K562 (cell line): ENCODE results near the gene DENND2A. TPM values are rescaled to one million over a fixed set of nuclear protein-coding genes. Genes with fewer than 3 reads are reported as not detected.
A peak's percentile ranks its signal among the peaks of the same experiment; 100 is the strongest.

Source experiments
- ATAC-seq: fragments of 200-7000 bp; cut with Tn5 transposase; 3 replicates; pipeline ENCODE4 v1.9.1; 2020; ENCODE audit warnings: moderate library complexity
- BruUV-seq: library from RNA; stranded (reverse); fragments of 400-500 nt; replicated peaks from 2 replicates; lab custom pipeline; 2021; lab: Mats Ljungman, UMichigan
- CTCF ChIA-PET: fragments of 300-600 bp; formaldehyde crosslinking; extraction: SDS; loops from one replicate; lab custom pipeline; 2021; ENCODE audit warnings: low intra/inter-chr PET ratio; lab: Yijun Ruan, JAX
- POLR2A ChIA-PET: fragments of 300-600, 350-650 bp; sonication (Branson Sonifier 250); formaldehyde crosslinking; extraction: SDS; loops from one replicate; lab custom pipeline; 2021; ENCODE audit warnings: antibody characterized with exemption, inconsistent platforms; lab: Yijun Ruan, JAX
- DNase-seq, 4 experiments: peaks; one replicate each; pipeline versions ENCODE4 v3.0.0 to v3.0.0-alpha.2; 2011 to 2018; ENCODE audit warnings: low spot score in 3 of 4, mixed read lengths in 3 of 4; ENCODE audit errors: extremely low read depth in 1 of 4
- FAIRE-seq: peaks from 2 replicates; lab custom pipeline; 2011; peaks lifted over from hg19 to GRCh38; lab: Jason Lieb, UNC
- H2AFZ ChIP-seq: 2 replicates; pipeline ENCODE4 v1.6.0; 2011; ENCODE audit warnings: low read depth, low read length, control low read depth, inconsistent platforms
- H3K27ac ChIP-seq: fragments of 200-600 bp; 3 replicates; pipeline ENCODE4 v1.8.0; 2011; ENCODE audit warnings: low read depth, mild to moderate bottlenecking, control low read depth, inconsistent platforms, low read length, moderate library complexity, mixed read lengths; ENCODE audit errors: extremely low read depth
- H3K27me3 ChIP-seq, 2 experiments: fragments of 300-600 bp in 1 of 2; 2 replicates in 1 of 2; 3 replicates in 1 of 2; pipeline versions ENCODE4 v1.6.0 to v1.8.0; 2011; ENCODE audit warnings: inconsistent platforms in 2 of 2, low read length in 2 of 2, mild to moderate bottlenecking in 1 of 2, mixed read lengths in 1 of 2, moderate library complexity in 1 of 2; ENCODE audit not compliant: control insufficient read depth in 2 of 2, insufficient read depth in 2 of 2
- H3K36me3 ChIP-seq: fragments of 300-600 bp; 3 replicates; pipeline ENCODE4 v1.8.0; 2011; ENCODE audit warnings: mild to moderate bottlenecking, low read length, inconsistent platforms; ENCODE audit not compliant: control insufficient read depth, insufficient read depth
- H3K4me1 ChIP-seq, 2 experiments: fragments of 200-600 bp in 1 of 2; replicated peaks in 1 of 2; 2 replicates in 1 of 2; 3 replicates in 1 of 2; pipeline versions ENCODE4 v1.5.1 to v1.8.0; 2011; ENCODE audit warnings: inconsistent platforms in 2 of 2, low read length in 2 of 2, mild to moderate bottlenecking in 1 of 2, mixed read lengths in 1 of 2, moderate library complexity in 1 of 2; ENCODE audit not compliant: control insufficient read depth in 2 of 2, insufficient read depth in 2 of 2
- H3K4me2 ChIP-seq: 2 replicates; pipeline ENCODE4 v1.6.1; 2011; ENCODE audit warnings: low read length, control low read depth, inconsistent platforms, mixed read lengths; ENCODE audit not compliant: insufficient read depth
- H3K4me3 ChIP-seq: fragments of 200-600 bp; sonication (generic), shearing (Covaris generic); 2 replicates; pipeline ENCODE4 v1.5.1; 2016; ENCODE audit warnings: control low read depth, inconsistent platforms
- H3K79me2 ChIP-seq: fragments of 200-600 bp; 3 replicates; pipeline ENCODE4 v1.8.0; 2011; ENCODE audit warnings: low read length, inconsistent platforms; ENCODE audit not compliant: control insufficient read depth, insufficient read depth
- H3K9ac ChIP-seq, 2 experiments: 2 replicates each; pipeline versions ENCODE4 v1.6.0 to v1.6.1; 2011; ENCODE audit warnings: low read depth in 2 of 2, low read length in 2 of 2, control low read depth in 1 of 2, inconsistent platforms in 1 of 2, mild to moderate bottlenecking in 1 of 2, mixed read lengths in 1 of 2; ENCODE audit not compliant: insufficient read depth in 1 of 2
- H3K9me1 ChIP-seq: one replicate; pipeline ENCODE4 v1.6.0; 2011; ENCODE audit warnings: inconsistent platforms, mild to moderate bottlenecking, low read length, moderate library complexity; ENCODE audit not compliant: control insufficient read depth, insufficient read depth
- H3K9me3 ChIP-seq: replicated peaks from 2 replicates; pipeline ENCODE4 v1.5.1; 2011; ENCODE audit warnings: low read depth, low read length, inconsistent platforms; ENCODE audit not compliant: control insufficient read depth, insufficient read depth
- H4K20me1 ChIP-seq: replicated peaks from 2 replicates; pipeline ENCODE4 v1.6.1; 2011; ENCODE audit warnings: low read length, inconsistent platforms, mixed read lengths; ENCODE audit not compliant: control insufficient read depth, insufficient read depth
- CBFA2T3 ChIP-seq: fragments of 450-650 bp; IDR thresholded peaks from 2 replicates; pipeline ENCODE4 v1.6.1; 2017
- DACH1 ChIP-seq: fragments of 450-650 bp; IDR thresholded peaks from 2 replicates; pipeline ENCODE4 v1.6.1; 2018; ENCODE audit not compliant: partially characterized antibody
- EP300 ChIP-seq: IDR thresholded peaks from 2 replicates; pipeline ENCODE4 v1.6.1; 2012; ENCODE audit warnings: low read length, improper control_type of control experiment
- FOXK2 ChIP-seq, 2 experiments: fragments of 450-650 bp; IDR thresholded peaks in 1 of 2; conservative IDR thresholded peaks in 1 of 2; 2 replicates each; pipeline ENCODE4 v1.6.1; 2016; ENCODE audit warnings: low read depth in 2 of 2, mild to moderate bottlenecking in 1 of 2
- ID3 ChIP-seq, 2 experiments: fragments of 250-450 bp in 1 of 2; fragments of 450-650 bp in 1 of 2; sonication (Bioruptor Pico) in 1 of 2; IDR thresholded peaks; 2 replicates each; pipeline versions ENCODE4 v1.6.1 to v1.8.0; 2016 to 2021; ENCODE audit warnings: mild to moderate bottlenecking in 2 of 2, moderate library complexity in 2 of 2, missing compliant biosample characterization in 1 of 2, missing genetic modification characterization in 1 of 2
- MAX ChIP-seq: sonication (generic); formaldehyde crosslinking; IDR thresholded peaks from 2 replicates; pipeline ENCODE4 v1.9.0; 2022; ENCODE audit warnings: mild to moderate bottlenecking, missing genetic modification reagents
- MED1 ChIP-seq: sonication (generic); formaldehyde crosslinking; IDR thresholded peaks from 2 replicates; pipeline ENCODE4 v1.8.1; 2023; ENCODE audit warnings: missing genetic modification reagents, borderline replicate concordance
- SOX6 ChIP-seq: fragments of 450-650 bp; IDR thresholded peaks from 2 replicates; pipeline ENCODE4 v1.6.1; 2014; ENCODE audit warnings: mild to moderate bottlenecking
- TFAP4 ChIP-seq: sonication (generic); formaldehyde crosslinking; IDR thresholded peaks from 2 replicates; pipeline ENCODE4 v1.8.0; 2022; ENCODE audit warnings: missing genetic modification reagents, mild to moderate bottlenecking, moderate library complexity, borderline replicate concordance
- ZC3H11A ChIP-seq: IDR thresholded peaks from 2 replicates; pipeline ENCODE4 v1.6.1; 2012; ENCODE audit warnings: low read depth, low read length, improper control_type of control experiment
- ZNF398 ChIP-seq: fragments of 250-450 bp; sonication (Bioruptor Pico); IDR thresholded peaks from 2 replicates; pipeline ENCODE4 v1.8.0; 2021; ENCODE audit warnings: moderate library complexity, mild to moderate bottlenecking, inconsistent platforms
- ZNF77 ChIP-seq: fragments of 250-450 bp; sonication (Bioruptor Pico); IDR thresholded peaks from 2 replicates; pipeline ENCODE4 v1.5.0; 2020
- WGBS: fragments of 100-300 bp; shearing (Covaris generic); methylation state at CpG from one replicate; pipeline ENCODE4 v1.1.6; 2016; ENCODE audit warnings: low coverage, mixed read lengths; ENCODE audit not compliant: insufficient coverage; ENCODE audit errors: missing lambda C conversion rate; 5-methylcytosine and 5-hydroxymethylcytosine counted together
- in situ Hi-C: fragments of 300-500 bp; cut with MboI; formaldehyde crosslinking; loops from 4 replicates; pipeline ENCODE4 v1.15.0; 2018; ENCODE audit warnings: inconsistent platforms, mixed read lengths
- intact Hi-C: fragments of 100-400 bp; cut with micrococcal nuclease; formaldehyde crosslinking; loops from 2 replicates; pipeline ENCODE4 v1.14.2; 2022
- polyA plus RNA-seq, 8 experiments: library from polyadenylated mRNA; depleted of rRNA in 4 of 8; stranded (reverse) in 5 of 8; unstranded in 3 of 8; fragments of >200 nt; fragmentation: Nextera tagmentation in 2 of 8; fragmentation: Illumina TruSeq in 1 of 8; extraction: Ambion mirVana in 2 of 8; extraction: Trizol in 1 of 8; gene quantifications; 2 replicates each; pipeline versions ENCODE4 v1.2.1 to v1.2.3, GENCODE V29; 2011 to 2014; ENCODE audit warnings: inconsistent platforms in 1 of 8, missing spikeins in 1 of 8
- total RNA-seq, 7 experiments: library from RNA; depleted of rRNA in 6 of 7; stranded (reverse); fragments of >200 nt in 6 of 7; fragmentation: Illumina TruSeq in 2 of 7; extraction: Trizol in 2 of 7; gene quantifications; 2 replicates each; pipeline versions ENCODE4 v1.2.1 to v1.2.3, GENCODE V29; 2011 to 2021; ENCODE audit warnings: low replicate concordance in 1 of 7

The DENND2A gene
- total and polyA plus RNA-seq, 9 of the 15 experiments (the other 6 are each of a cell fraction or from before 2014, with no cell fraction given) = not detected

GRCh38 chr7:140534743-140535142 lies 105.9 kb downstream of the DENND2A start:
- POLR2A ChIA-PET = interaction anchor here (0.6 kb wide), 1 partner anchor 24 kb away, joined by 3 read pairs; no protein-coding TSS in a partner anchor
- no peak overlapping the region for H3K4me3 ChIP-seq
- no peak overlapping the region for H2AFZ ChIP-seq
- H3K4me1 ChIP-seq = no peaks in the 10 kb centered on the region; a peak in 1 of 5 replicates
- H3K27me3 ChIP-seq = peaks cover 57 to 91% of the 10 kb centered on the region in 2 experiments
- no peaks in the 10 kb centered on the region for H4K20me1 ChIP-seq
- no peak overlapping the region for H3K9ac ChIP-seq
- DNase-seq = no peak
- BruUV-seq = no TSS peak
- H3K36me3 ChIP-seq = no peaks in the 10 kb centered on the region
- H3K9me1 ChIP-seq = no peaks in the 10 kb centered on the region
- WGBS = 3% methylated on average over 3 of the region's 3 CpGs
- FAIRE-seq = no peak
- 0 out of 2 replicates have a peak, but pooled peaks have one; percentile 44 for TF ChIP-seq MED1
- peak; percentile 16; the same call in 1 of the 2 replicates for TF ChIP-seq MAX
- TF ChIP-seq ZC3H11A = no peak
- no peaks in the 10 kb centered on the region for H3K9me3 ChIP-seq
- CTCF ChIA-PET = no interaction called here
- in situ Hi-C loops = no loop called here
- no peak overlapping the region for H3K27ac ChIP-seq
- H3K4me2 ChIP-seq = no peak overlapping the region
- ATAC-seq = no peak
- intact Hi-C loops = no loop called here
- no peaks in the 10 kb centered on the region for H3K79me2 ChIP-seq

GRCh38 chr7:140533394-140533872 lies 107.2 kb downstream of the DENND2A start:
- Histone ChIP-seq H3K4me2 (peak overlapping the region; percentile 34; the same call in 1 of the 2 replicates), H3K4me3 (no peak overlapping the region), H3K9me3 (no peaks in the 10 kb centered on the region), H3K9me1 (no peaks in the 10 kb centered on the region), H2AFZ (no peak overlapping the region), H3K9ac (peak overlapping the region in 1 of 2 experiments; percentile 3; a peak in 1 of 4 replicates), H3K79me2 (no peaks in the 10 kb centered on the region), H3K36me3 (no peaks in the 10 kb centered on the region), H4K20me1 (no peaks in the 10 kb centered on the region), H3K4me1 (no peaks in the 10 kb centered on the region; a peak in 1 of 5 replicates), H3K27ac (no peak overlapping the region), H3K27me3 (peaks cover 48 to 79% of the 10 kb centered on the region in 2 experiments)
- in situ Hi-C loops (no loop called here), intact Hi-C loops (no loop called here)
- DNase-seq = peak; percentile 37 to 55 (median 46)
- no TSS peak for BruUV-seq
- no peak for FAIRE-seq
- ChIA-PET POLR2A (interaction anchor here (0.6 to 1.0 kb wide), 4 partner anchors 11 to 196 kb away, joined by 3 to 5 read pairs (median 3); no protein-coding TSS in a partner anchor), CTCF (no interaction called here)
- ATAC-seq = peak; percentile 83
- 1% methylated on average over 13 of the region's 13 CpGs for WGBS
- TF ChIP-seq ID3 (CRISPR knock-in tag; IDR thresholded peaks at IDR 0.05) = no peak
- TF ChIP-seq ID3 (tag; IDR thresholded peaks at IDR 0.05) = peak; percentile 59; the same call in 1 of the 2 replicates
- TF ChIP-seq ZNF77 (CRISPR knock-in tag) = no peak
- TF ChIP-seq ZNF398 (CRISPR knock-in tag) = no peak
- TF ChIP-seq FOXK2 (conservative IDR thresholded peaks at IDR 0.05 in 1 of 2, IDR thresholded peaks at IDR 0.05 in 1 of 2; ENCODE audit: low read depth in 2 of 2) = 0 out of 4 replicates have a peak, but pooled peaks of 1 of the 2 experiments have one; percentile 25
- peak; percentile 11; the same call in 1 of the 2 replicates for TF ChIP-seq EP300
- TF ChIP-seq CBFA2T3 = peak; percentile 71
- peak; percentile 78 for TF ChIP-seq DACH1
- TF ChIP-seq TFAP4 (CRISPR knock-in tag) = peak; percentile 99
- peak; percentile 84 for TF ChIP-seq SOX6
